Subcutaneous adipose tissue (tissue), 4 donors: Measurements from ENCODE around the gene DLG2. TPM values are rescaled to one million over a fixed set of nuclear protein-coding genes. Genes with fewer than 3 reads are reported as not detected.

Experiments
- CTCF ChIP-seq: fragments of 450-650 bp; IDR thresholded peaks from one replicate; pipeline ENCODE4 v1.5.1; 2016; ENCODE audit warnings: low read depth, mild to moderate bottlenecking, control low read depth, antibody characterized with exemption, moderate library complexity
- total RNA-seq, 4 donors: library from RNA; depleted of rRNA; stranded (reverse); fragments of >200 nt; gene quantifications; one replicate each; pipeline ENCODE4 v1.1.0, GENCODE V29; 2016

DLG2 gene
- total RNA-seq, 4 donors from 2014 or later, result 3.6 to 7.0 (median 6.1) TPM

GRCh38 chr11:83655976-83656375, 1971.2 kb downstream of the DLG2 start:
- no peak for TF ChIP-seq CTCF

- TF ChIP-seq CTCF, result no peak
Observed at GRCh38 chr11:83649528-83649855, 1977.7 kb downstream of the DLG2 start.

- TF ChIP-seq CTCF, result no peak
Observed at GRCh38 chr11:83648610-83649527, 1978.3 kb downstream of the DLG2 start.

GRCh38 chr11:83645561-83645960, 1981.6 kb downstream of the DLG2 start:
- TF ChIP-seq CTCF, result no peak

GRCh38 chr11:83643115-83643514, 1984.0 kb downstream of the DLG2 start:
- TF ChIP-seq CTCF, result no peak

GRCh38 chr11:83642500-83642899, 1984.6 kb downstream of the DLG2 start:
- TF ChIP-seq CTCF, result no peak

- no peak for TF ChIP-seq CTCF
Observed at GRCh38 chr11:83641511-83641910, 1985.6 kb downstream of the DLG2 start.
